RPMI8226 (cell line): ENCODE data around the gene SPAG5.

Experiments
- DNase-seq: peaks from one replicate; pipeline ENCODE4 v3.0.0-alpha.2; 2015

Gene SPAG5

DNA sequence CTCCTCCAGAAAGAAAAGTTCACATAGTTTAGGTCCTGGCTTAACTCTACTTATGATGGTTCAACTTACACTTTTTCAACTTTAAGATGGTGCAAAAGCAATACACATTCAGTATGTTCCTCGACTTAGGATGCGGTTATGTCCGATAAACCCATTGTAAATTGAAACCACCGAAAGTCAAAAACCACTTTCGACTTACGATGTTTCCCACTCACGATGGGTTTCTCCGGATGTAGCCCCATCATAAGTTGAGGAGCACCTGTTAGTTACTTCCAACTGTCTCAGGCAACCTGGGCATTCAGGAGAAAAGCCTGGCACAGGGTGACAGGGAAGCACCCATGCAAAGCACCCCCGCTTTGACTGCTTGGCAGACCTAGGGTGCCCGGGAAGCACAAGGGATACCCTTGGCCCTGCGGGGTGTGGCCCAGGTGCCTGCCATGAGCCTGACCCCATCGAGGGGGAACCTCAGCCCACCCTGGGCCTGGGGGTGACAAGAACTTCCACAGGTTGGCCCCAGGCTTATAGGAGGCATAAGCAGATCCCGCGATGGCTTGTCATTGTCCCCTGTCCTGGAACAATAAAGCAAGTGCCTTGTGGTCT, 60.4 kb downstream of the SPAG5 start:
- DNase-seq, result peak; percentile 41

DNA sequence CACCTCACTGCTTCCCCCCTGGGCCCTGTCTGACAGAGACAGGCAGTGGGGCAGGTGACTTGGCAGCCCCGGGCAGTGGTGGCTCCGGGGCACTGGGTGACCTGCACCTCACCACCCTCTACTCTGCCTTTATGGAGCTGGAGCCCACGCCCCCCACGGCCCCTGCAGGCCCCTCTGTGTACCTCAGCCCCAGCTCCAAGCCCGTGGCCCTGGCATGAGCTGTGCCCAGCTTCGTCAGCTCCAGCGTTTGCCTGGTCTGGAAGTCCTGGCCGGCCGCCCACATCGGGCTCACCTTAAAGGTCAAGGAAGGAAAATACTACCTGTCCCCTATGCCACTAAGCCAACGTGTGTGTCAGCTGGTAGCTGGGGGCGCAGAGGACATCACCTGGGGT, 61.6 kb downstream of the SPAG5 start:
- no peak for DNase-seq

DNA sequence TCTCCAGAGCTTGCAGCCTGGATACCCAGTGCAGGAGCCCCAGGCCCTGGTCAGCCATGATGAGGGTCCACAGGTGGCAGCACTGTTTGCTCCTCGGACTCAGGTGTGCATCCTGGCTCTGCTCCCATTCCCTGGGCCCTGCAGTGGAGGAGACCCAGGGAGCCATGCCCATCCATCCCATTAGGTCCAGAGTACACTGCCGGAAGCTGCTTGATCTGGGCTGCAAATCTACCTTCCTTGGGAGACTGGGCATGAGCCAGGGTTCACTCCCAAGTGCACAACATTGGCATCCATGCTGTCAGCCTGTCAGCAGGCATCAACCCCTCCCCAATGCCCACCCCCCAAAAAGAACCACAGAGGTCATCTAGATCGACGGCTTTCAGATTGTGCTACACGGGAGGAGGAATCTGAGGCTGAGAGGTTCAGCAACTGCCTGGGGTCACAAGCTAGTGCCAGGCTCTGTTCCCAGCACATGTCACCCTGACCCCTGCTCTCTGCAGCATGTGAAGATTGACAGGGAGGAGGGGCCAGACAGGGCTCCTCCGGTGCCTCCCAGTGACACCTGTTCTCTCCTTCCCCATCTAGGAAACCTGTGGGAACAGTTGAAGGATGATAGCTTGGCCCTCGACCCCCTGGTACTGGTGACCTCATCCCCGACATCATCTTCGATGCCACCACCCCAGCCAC, 62.1 kb downstream of the SPAG5 start:
- DNase-seq, result no peak

DNA sequence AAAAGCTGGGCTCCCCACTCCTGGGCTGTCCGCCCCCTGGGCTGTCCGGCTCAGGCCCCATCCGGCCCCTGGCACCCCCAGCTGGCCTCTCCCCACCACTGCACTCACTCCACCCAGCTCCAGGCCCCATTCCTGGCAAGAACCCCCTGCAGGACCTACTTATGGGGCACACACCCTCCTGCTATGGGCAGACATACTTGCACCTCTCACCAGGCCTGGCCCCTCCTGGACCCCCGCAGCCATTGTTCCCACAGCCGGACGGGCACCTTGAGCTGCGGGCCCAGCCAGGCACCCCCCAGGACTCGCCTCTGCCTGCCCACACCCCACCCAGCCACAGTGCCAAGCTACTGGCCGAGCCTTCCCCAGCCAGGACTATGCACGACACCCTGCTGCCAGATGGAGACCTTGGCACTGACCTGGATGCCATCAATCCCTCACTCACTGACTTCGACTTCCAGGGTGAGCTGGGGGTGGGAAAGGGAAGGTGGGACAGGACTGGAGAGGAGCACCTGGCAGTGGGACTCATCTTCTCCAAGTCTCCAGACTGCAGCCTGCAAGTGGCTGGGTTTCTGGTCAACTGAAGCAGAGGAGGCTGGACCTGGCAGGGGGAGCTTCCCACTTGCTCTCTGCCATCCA, 64.0 kb downstream of the SPAG5 start:
- no peak for DNase-seq

DNA sequence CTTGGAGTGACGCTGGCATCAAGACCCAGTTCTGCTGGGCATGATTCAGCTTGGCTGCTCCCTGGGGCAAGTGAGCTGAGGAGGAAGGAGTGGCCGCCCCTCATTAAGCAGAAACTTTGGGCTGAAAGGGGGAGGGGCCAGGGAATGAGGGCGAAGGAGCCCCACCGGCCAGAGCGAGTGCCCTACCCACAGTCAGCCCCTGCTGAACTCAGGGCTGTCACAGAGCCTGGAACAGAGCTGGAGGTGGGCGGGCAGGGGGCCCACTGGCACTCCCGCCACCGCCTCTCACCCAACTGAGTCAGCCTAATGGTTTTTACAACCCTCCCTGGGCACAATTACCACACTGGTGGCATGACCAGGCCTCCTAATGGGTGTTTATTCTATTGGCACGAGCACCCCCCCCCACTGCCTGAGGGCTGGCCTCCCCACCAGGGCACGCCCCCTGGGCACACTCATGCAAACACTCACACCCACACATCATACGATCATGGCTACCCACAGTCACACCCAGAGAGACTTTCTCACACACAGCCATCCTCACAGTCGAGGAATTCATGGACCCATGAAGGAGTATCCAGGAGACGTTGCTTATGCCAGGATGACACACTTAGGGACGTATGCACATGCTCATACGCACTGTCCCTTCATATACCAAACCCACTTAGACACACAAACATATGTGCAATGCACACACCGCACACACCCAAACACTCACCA, 65.6 kb downstream of the SPAG5 start:
- no peak for DNase-seq

DNA sequence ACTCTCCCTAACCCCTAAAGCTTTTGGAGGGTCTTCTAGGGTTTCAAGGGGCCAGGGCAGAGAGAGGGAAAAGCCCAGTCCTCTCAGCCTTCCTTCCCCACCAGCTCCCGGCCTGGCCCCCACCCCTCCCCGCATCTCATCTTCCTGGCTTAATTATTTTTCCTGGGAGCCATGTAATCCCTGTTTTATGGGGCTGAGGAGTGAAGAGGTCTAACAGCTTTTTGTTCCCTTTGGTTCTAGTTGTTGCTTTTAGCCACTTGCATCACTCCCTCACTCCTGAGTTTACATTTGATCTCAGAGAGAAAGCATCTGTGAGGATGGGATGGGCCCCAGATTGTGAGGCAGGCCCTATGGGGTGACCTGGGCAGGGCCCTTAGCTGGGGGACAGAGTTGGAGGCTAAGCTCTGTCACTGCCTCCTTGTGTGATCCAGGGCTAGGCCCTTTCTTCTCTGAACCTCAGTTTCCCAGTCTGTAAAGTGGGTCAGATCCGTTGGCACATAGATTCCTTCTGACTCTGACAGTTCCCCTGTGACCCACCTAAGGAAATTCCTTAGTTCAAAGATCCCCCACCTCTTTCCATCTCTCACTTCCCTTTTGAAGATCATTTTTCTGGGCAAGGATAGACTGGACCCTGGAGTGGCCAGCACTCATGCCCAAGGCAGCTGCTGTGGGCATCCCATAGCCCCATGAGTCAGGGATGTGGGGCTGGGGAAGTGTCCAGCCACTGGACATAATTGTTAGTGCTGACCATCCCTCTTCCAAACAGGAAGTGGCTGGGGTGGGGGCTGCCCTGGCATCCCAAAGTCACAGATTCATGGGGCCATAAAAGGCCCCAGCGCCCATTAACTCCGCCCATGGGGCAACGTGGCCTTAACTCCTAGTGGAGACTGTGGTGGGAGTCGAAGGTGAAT, 66.5 kb downstream of the SPAG5 start:
- DNase-seq, result no peak

DNA sequence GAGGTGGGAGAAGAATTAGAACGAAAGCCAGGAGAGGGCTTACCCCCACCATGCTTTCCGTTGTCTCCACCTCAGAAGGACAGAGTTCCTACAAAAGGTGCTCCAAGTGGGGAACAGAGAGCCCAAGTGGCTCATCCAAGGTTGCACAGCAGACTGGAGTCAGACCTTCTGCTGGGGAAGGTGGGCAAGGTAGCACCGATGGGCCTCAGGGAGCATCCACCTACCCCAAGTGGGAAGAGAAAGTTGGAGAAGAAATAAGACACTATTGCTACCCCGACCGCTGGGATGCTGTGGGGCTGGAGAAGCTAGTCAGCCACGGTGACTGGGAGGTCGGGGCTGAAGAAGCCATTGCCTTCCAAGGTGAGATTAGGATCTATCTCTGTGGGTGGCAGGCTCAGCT, 67.9 kb downstream of the SPAG5 start:
- no peak for DNase-seq

DNA sequence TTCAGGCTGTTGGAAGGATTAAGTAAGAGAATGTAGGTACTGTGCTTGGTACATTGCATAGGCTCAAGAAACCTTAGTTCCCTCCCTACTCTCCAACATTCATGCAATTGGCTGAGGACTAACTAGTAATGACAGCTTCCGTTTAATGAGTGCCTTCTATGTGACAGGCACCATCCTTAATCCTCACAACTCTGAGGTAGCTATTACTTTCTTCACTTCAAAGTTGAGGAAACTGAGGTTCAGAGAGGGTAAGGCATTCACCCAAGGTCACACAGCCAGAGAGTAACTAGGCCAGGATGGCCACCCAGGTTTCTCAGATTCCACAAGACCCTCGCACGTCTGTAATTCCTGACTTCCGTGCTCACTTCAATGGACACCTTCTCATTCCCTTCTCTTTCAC, 68.6 kb downstream of the SPAG5 start:
- no peak for DNase-seq

DNA sequence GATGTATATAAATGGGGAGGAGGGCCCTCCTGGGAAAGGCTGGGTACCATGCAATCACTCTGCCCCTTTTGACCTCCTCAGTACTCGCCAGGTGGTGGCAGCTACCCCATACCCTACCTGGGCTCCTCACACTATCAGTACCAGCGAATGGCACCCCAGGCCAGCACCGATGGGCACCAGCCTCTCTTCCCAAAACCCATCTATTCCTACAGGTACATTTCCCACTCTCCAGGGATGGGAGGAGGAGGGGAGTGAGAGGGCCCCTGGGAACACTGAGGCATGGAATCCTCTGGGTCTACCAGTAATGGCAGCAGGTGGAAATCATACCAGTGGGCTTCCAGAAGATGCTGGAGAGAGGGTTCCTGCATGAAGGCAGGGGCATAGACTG, 69.8 kb downstream of the SPAG5 start:
- DNase-seq, result no peak

DNA sequence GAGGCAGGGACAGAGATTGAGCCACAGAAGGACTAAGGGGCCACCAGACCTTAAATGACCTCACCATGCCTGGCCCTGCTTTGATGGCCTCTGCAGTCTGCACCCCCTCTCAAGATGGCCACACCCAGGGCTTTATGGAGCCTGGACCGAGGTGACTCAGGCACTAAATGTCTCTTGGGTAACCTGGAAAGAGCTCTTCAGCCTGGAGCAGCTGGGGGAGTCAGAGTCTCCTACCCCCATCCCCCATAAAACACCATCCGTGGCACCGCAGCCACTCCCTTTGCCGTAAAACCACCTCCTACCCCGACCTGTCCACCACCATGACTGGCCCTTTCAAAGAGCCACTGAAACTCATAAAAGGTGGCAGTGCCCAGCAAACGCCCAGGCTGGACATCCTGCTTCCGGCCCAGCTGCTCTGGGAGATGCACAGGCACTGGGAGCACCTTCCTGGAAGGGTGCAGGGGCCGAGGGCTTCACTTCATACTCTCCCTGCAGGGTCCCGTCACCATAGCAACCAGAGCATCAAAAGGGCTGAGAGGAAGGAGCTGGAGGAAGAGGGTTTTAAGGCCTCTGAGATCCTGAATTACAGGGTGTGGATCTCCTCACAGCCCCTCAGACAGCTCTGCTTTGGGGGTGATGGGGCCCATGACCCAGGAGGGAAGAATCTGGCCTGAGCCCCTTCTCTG, 70.4 kb downstream of the SPAG5 start:
- DNase-seq, result no peak

DNA sequence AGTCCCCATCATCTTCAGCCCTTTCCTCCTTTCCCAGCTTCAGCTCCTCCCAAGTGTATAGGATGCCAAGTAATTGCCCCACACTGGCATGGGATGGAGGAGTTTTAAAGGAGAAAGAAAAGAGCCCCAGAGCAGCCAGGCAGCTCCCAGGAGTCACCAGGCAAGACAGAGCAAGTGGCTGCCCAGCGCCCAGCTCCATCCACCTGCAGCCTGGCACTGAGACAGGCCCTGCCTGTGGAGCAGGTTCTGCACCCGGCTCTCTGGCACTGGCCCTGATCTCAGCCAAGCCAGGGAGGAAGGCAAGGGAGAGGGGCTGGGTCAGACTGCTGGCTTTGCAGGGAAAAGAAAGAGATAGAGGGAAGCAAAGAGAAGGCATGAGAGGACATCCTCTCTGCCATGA, 71.0 kb downstream of the SPAG5 start:
- no peak for DNase-seq
